ENCODE data around the gene UAP1L1.
"Not testable (repeated sequence)": the region's sequence is repeated elsewhere in the genome, so short reads cannot be mapped to it uniquely, and the experiment has no call there.

- TF ChIP-seq POLR2A (IDR thresholded peaks at IDR 0.05; ENCODE audit: low read depth); CTCF (IDR thresholded peaks at IDR 0.05); EP300 (IDR thresholded peaks at IDR 0.05); POLR2AphosphoS5 (IDR thresholded peaks at IDR 0.05): not testable (repeated sequence)
Observed at GRCh38 chr9:137123952-137124462, 46.7 kb downstream of the UAP1L1 start.

Measured in esophagus muscularis mucosa (tissue), 4 donors.